HG03103 (cell line): ENCODE measurements around the gene IL37.

Source experiments
- ATAC-seq: cut with Tn5 transposase; IDR thresholded peaks from one replicate; pipeline ENCODE4 v1.9.1; 2021; ENCODE audit warnings: low read depth; ENCODE audit not compliant: unreplicated experiment

The IL37 gene

DNA sequence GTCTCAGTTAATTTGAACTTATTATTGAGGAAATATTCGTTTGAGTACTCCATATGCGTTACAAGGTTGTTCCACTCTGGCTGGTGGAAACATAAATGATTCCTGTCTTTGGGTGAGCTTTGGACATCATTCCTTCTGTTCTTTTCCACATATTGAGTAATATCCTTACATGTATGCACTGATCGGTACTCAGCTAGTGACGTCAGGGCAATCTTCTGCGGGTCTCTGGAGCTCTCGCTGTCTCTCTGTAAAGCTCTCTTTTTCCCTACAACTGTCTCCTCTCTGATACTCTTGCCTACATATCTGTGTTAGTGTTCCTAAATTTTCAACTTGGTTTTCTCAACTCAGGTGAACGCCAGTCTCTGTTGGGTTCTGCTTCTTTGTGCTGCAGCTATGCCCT lies 43.4 kb downstream of the IL37 start:
- no peak for ATAC-seq

GRCh38 chr2:112957511-112957910 lies 46.5 kb downstream of the IL37 start:
- ATAC-seq: no peak

GRCh38 chr2:112958428-112959108 lies 47.6 kb downstream of the IL37 start:
- no peak for ATAC-seq

DNA sequence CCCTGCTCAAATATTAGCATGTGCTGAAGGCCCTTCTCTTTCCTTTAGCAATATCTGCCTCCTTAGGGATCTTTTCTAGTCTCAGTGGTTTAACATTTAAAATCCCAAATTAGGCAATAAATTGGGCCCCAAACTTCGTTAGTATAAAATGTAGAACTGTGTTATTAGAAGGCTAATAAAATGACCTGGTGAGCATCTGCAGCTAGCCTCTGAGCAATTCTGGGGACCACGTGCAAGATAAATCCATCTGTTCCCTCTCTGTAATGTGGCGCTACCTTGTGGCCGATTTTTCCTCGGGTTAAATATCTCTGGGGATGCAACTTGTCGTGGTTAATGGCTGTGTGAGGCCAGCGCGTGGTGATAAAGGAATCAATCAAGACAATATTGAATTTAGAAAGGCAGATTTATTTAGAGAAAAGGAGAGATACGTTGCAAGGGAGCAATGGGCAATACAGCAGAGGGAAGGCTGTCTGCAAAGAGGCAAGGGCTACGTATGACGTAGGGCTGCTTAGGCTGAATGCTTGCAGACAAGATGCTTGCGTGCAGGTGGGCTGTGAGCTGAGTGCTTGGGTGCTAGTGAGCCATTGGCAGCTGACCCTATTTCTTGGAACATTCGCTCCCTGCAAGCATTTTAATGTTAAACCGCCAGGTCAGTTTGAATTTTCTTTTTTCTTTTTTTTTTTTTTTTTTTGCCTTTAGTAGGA lies 48.3 kb downstream of the IL37 start:
- no peak for ATAC-seq

DNA sequence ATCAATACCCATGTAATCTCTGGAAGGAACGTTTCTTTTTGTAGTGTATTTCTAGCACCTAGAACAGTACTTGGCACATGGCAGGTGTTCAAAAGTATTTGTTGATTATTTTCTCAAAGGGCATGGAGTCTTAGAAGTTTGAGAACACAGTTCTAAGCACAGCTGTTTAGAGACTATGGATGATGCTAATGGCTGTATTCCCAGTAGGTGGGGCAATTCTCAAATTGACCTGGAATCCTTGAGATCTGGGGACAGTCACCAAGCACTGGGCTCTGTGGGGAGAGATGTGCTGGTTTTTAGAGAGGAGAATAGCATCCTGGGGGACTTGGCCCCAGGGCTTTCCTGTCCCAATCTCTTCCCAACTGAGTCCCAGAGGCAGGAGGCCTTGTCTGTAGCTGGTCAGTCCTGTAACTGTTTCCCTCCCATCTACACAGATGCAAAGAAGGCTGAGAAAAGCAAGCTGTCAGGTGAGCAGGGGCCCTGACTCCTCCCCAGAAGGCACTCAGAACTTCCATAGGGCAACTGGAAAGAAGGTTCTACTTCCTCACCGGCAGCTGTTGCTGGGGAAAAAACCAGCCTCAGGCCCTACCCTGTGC lies 49.4 kb downstream of the IL37 start:
- no peak for ATAC-seq

- ATAC-seq: no peak
Observed at GRCh38 chr2:112962308-112963175, 51.6 kb downstream of the IL37 start.

DNA sequence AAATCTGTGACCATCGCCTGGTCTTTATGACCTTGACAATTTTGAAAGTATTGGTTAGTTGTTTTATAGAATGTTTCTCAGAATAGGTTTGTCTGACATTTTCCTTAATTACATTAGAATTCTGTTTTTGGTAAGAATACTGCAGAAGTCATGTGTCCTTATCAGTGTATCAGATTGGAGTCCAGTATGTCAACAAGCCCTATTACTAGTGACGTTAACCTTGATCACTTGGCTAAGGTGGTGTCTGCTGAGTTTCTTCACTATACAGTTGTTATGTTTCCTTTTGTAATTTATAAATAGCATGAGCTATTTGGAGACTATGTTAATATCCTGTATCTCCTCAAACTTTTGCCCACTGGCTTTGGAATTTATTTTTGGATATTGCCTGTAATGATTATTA lies 56.1 kb downstream of the IL37 start:
- ATAC-seq: no peak
